Mucosa of descending colon (tissue), 3 donors: Measurements from ENCODE around the gene NOL3. TPM values are rescaled to one million over a fixed set of nuclear protein-coding genes. Genes with fewer than 3 reads are reported as not detected.
A peak's percentile ranks its signal among the peaks of the same experiment; 100 is the strongest.

Experiments used
- ATAC-seq: fragments of 200-7000 bp; cut with Tn5 transposase; one replicate; pipeline ENCODE4 v1.9.1; 2020; ENCODE audit warnings: mild to moderate bottlenecking, moderate library complexity
- DNase-seq, 3 donors: peaks; one replicate each; pipeline ENCODE4 v3.0.0-alpha.2; 2020
- H3K36me3 ChIP-seq: fragments of 200-600 bp; one replicate; pipeline ENCODE4 v1.8.0; 2021; ENCODE audit warnings: low read depth, mild to moderate bottlenecking
- H3K4me1 ChIP-seq: fragments of 200-600 bp; one replicate; pipeline ENCODE4 v1.8.0; 2021; ENCODE audit warnings: low read depth, mild to moderate bottlenecking
- H3K4me3 ChIP-seq: fragments of 200-600 bp; one replicate; pipeline ENCODE4 v1.8.0; 2021; ENCODE audit warnings: mild to moderate bottlenecking
- H3K9me3 ChIP-seq: fragments of 200-600 bp; one replicate; pipeline ENCODE4 v1.8.0; 2021; ENCODE audit warnings: mild to moderate bottlenecking
- intact Hi-C, 2 donors: fragments of 100-400 bp; cut with DNase I in 1 of 2; cut with micrococcal nuclease in 1 of 2; formaldehyde crosslinking; loops; one replicate each; pipeline versions ENCODE4 v1.11.0 to v1.11.1; 2022; cut with DNase I, micrococcal nuclease
- total RNA-seq, 3 donors: library from RNA; stranded (reverse); fragmentation: NEBNext Ultra II Directional in 2 of 3; extraction: Animal tissue kit (Norgen Biotek cat#: 25700) in 2 of 3; gene quantifications; one replicate each; pipeline versions ENCODE4 v1.2.1 to v1.2.4, GENCODE V29; 2021 to 2023
- TF ChIP-seq, protein P1 (sequence below): fragments of 200-600 bp; IDR thresholded peaks from one replicate; pipeline ENCODE4 v1.8.0; 2022; ENCODE audit warnings: antibody characterized with exemption, mild to moderate bottlenecking
- donor health status: DM: no; HTN: no; CAD: no; lungs with moderate emphysema.
- donor health status: DM: no; HTN: no; CAD: no.
- donor health status: DM: no; HTN: yes; CAD: no.

NOL3 gene
- total RNA-seq, 3 donors from 2014 or later = 23.5 to 35.9 (median 32.0) TPM

DNA sequence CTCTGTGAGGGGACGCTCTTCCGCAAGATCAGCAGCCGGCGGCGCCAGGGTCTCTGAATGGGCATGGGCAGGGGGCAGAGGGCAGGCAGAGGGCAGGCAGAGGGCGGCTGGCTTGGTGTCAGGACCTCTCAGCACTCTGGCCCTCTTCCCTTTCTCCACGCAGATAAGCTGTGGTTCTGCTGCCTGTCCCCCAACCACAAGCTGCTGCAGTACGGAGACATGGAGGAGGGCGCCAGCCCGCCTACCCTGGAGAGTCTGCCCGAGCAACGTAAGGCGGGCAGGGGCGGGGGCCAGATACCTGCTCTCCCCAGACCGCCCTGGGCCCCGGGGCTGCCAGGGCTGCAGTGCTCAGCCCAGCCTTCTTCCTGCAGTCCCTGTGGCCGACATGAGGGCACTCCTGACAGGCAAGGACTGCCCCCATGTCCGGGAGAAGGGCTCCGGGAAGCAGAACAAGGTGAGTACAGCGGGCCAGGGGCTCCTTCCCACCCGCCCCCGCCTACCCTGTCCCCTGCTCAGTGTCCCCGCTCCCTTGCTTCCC is 32.7 kb downstream of the NOL3 start:
- TF ChIP-seq, protein P1, sequence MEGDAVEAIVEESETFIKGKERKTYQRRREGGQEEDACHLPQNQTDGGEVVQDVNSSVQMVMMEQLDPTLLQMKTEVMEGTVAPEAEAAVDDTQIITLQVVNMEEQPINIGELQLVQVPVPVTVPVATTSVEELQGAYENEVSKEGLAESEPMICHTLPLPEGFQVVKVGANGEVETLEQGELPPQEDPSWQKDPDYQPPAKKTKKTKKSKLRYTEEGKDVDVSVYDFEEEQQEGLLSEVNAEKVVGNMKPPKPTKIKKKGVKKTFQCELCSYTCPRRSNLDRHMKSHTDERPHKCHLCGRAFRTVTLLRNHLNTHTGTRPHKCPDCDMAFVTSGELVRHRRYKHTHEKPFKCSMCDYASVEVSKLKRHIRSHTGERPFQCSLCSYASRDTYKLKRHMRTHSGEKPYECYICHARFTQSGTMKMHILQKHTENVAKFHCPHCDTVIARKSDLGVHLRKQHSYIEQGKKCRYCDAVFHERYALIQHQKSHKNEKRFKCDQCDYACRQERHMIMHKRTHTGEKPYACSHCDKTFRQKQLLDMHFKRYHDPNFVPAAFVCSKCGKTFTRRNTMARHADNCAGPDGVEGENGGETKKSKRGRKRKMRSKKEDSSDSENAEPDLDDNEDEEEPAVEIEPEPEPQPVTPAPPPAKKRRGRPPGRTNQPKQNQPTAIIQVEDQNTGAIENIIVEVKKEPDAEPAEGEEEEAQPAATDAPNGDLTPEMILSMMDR = no peak
- ATAC-seq = no peak
- Histone ChIP-seq H3K4me3 (no peak overlapping the region), H3K4me1 (peaks cover 16% of the 10 kb centered on the region), H3K9me3 (no peaks in the 10 kb centered on the region), H3K36me3 (peaks cover 14% of the 10 kb centered on the region)
- intact Hi-C loops = no loop called here
- DNase-seq = no peak

DNA sequence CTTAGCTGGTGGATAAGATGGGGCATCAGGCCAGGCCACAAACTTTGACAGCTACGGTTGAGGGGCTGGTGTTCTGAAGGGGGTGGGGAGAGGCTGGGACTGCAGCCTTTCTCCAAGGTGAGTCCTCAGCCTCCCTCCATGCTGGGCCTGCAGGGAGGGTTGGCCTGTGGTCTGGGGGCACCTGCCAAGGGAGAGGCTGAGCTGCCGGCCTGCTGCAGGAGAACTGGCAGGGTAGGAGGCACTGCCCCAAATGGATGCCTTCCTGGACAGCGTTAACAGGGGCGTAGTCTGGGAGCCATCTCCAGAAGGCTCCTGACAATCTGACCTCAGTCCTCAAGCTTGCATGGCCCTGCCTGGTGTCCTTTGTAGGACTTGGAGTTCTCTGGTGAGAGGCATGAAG is 33.7 kb downstream of the NOL3 start:
- Histone ChIP-seq H3K9me3 (no peaks in the 10 kb centered on the region), H3K4me1 (peaks cover 6% of the 10 kb centered on the region), H3K4me3 (no peak overlapping the region), H3K36me3 (peaks cover 14% of the 10 kb centered on the region)
- ATAC-seq (no peak), DNase-seq (no peak)
- TF ChIP-seq, protein P1 = no peak
- intact Hi-C loops = no loop called here

DNA sequence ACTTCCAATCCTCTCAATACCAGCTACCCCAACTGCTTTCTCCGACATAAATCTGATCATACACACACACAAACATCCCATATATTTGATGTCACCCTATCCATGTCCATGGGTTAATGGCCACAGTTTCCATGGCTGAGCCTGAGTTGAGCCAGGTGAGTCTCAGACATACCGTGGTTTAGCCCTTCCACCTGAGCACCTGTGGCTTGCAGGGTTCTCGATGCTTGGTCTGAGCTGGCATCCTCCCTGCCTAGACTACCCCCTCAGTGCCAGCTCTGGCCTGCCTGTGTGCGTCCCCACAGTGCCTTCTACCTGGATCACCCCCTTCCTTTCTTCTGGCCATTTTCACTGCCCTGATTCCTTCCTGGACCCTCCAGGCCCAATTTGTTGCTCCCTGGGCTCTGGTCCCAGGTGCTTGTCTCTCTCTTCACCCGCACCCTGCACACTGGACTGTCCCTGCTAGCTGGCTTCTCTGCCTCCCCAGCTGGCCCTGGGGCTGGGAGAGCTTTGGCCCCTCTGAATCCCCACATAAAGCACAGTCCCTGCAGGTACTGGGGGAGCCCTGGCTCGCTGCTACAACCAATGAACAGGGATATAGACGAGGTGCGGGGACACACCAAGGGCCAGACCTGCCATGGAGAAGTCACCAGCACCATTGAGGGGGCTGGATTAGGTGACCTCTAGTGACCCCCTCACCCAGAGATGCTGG is 35.9 kb downstream of the NOL3 start:
- Histone ChIP-seq H3K4me1 (no peaks in the 10 kb centered on the region), H3K36me3 (peaks cover 14% of the 10 kb centered on the region), H3K9me3 (no peaks in the 10 kb centered on the region), H3K4me3 (no peak overlapping the region)
- TF ChIP-seq, protein P1 = no peak
- DNase-seq (no peak), ATAC-seq (no peak)
- intact Hi-C loops = no loop called here

DNA sequence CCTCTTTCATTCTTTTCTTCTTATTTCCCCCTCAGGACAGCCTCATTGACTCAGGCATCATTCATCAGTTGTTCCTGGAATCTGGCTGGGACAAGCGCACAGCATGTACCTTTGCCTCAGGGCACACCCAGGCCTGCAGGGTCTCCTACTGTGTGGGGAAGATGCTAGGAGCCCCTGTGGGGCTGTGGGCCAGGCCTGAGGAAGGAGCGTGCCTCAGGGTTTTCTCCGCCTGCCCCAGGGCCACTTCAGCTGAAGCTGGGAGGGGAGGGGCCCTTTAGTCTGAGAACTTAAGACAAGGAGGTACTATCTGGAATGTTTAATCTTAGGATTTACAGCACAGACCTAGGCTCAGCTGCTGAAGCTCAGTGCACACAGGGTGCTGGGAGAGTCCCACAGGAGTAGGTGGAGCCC is 36.5 kb downstream of the NOL3 start:
- no peak overlapping the region for H3K4me3 ChIP-seq
- H3K4me1 ChIP-seq = no peaks in the 10 kb centered on the region
- TF ChIP-seq, protein P1 = no peak
- ATAC-seq (peak; percentile 6), DNase-seq (no peak)
- H3K36me3 ChIP-seq = peaks cover 14% of the 10 kb centered on the region
- intact Hi-C loops = no loop called here
- H3K9me3 ChIP-seq = no peaks in the 10 kb centered on the region

DNA sequence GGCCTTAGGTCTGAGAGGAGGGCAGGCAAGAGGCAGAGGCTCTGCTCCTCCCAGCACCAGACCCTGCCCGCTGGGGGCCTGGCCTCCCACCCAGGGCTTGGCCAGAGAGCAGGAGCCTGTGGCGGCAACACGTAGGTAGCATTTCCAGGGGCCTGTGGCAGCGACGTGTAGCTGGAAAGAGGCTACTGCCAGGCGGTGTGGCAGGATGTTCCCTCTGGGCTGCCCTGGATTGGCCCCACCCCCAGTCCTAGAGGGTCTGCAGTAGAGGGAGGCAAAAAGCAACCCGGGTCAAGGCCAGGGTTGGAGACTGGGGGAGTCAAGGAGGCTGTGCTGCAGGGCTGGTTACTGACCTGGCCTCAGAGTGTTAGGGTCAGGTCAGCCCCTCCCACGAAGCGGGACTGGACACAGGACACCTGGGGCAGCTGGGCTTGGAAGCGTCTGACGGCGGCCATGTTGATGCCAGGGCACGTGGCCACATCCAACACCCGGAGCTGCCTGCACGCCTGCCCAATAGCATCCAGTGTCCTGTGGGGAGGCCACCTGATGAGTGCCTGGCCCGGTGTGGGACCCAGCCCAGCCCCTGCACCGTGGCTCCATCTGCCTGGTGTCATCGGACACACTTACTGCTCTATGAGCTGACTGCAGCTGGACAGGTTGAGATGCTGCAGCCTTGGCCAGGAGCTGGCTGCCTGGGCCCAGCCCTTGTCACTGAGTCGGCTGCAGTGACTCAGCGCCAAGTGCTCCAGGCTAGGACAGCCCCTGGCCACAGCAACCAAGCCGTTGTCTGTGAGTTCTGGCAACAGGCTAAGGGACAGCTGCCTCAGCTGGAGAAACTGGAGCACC is 37.1 kb downstream of the NOL3 start:
- H3K4me1 ChIP-seq = no peaks in the 10 kb centered on the region
- ATAC-seq (peak; percentile 35), DNase-seq (no peak)
- peaks cover 14% of the 10 kb centered on the region for H3K36me3 ChIP-seq
- no peaks in the 10 kb centered on the region for H3K9me3 ChIP-seq
- intact Hi-C loops = no loop called here
- TF ChIP-seq, protein P1 = no peak
- H3K4me3 ChIP-seq = no peak overlapping the region
